ENCODE measurements around the gene NXPH4. TPM values are rescaled to one million over a fixed set of nuclear protein-coding genes. Genes with fewer than 3 reads are reported as not detected.

NXPH4 gene
- total RNA-seq, 2 experiments from 2014 or later, result 0.38 to 0.40 TPM

DNA sequence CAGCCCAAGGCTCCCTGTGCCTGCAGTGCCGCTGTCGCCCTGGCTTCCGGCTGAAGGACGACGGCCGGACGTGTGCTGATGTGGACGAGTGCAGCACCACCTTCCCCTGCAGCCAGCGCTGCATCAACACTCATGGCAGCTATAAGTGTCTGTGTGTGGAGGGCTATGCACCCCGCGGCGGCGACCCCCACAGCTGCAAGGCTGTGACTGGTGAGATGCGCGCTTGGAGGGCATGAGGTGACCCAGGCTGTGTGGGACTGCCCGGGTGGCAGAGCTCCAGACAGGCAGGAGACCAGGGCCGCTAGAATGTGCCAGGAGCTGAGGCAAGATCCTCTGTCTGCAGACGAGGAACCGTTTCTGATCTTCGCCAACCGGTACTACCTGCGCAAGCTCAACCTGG, 19.6 kb upstream of the NXPH4 start:
- ChIA-PET POLR2A (interaction anchor here (0.5 kb wide), 1 partner anchor 180 kb away, joined by 5 read pairs; no protein-coding TSS in a partner anchor), CTCF (interaction anchor here (1.2 kb wide), 1 partner anchor 22 kb away, joined by 4 read pairs; no protein-coding TSS in a partner anchor)

GRCh38 chr12:57198329-57198728, 18.3 kb upstream of the NXPH4 start:
- POLR2A ChIA-PET, result no interaction called here
- CTCF ChIA-PET, result no interaction called here

GRCh38 chr12:57199191-57199590, 17.4 kb upstream of the NXPH4 start:
- ChIA-PET POLR2A (no interaction called here), CTCF (no interaction called here)

DNA sequence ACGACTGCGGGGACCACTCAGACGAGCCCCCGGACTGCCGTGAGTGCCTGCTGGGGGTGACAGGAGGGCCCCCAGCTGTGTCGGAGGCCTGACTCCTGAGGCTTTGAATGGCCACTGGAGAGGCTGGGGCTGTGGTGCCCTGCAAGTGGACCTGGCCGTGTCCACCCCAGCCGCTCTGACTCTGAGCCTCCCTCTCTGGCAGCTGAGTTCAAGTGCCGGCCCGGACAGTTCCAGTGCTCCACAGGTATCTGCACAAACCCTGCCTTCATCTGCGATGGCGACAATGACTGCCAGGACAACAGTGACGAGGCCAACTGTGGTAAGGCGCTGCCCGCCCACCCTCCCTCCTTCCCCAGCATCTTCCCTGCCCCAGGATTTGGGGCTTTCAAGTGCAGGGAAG, 16.1 kb upstream of the NXPH4 start:
- POLR2A ChIA-PET, result no interaction called here

DNA sequence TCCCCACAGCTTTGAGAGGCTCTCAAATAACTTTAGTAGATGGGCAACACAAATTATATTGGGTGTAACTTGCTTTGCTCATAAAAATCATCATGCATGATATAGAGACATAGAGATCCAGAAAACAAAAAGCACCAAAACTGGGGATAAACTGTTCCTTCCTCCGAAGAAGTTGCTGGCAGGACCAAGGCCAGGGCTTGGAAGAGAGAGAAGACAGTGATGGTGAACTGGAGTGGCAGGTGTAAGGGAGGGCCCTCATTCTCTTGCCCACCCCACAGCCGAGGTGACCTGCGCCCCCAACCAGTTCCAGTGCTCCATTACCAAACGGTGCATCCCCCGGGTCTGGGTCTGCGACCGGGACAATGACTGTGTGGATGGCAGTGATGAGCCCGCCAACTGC, 15.4 kb upstream of the NXPH4 start:
- CTCF ChIA-PET, result no interaction called here
- POLR2A ChIA-PET, result no interaction called here

More for the DNA sequence above, 16.1 kb upstream of the NXPH4 start:
- CTCF ChIA-PET, result no interaction called here

GRCh38 chr12:57201631-57202030, 15.0 kb upstream of the NXPH4 start:
- ChIA-PET POLR2A (no interaction called here), CTCF (no interaction called here)

DNA sequence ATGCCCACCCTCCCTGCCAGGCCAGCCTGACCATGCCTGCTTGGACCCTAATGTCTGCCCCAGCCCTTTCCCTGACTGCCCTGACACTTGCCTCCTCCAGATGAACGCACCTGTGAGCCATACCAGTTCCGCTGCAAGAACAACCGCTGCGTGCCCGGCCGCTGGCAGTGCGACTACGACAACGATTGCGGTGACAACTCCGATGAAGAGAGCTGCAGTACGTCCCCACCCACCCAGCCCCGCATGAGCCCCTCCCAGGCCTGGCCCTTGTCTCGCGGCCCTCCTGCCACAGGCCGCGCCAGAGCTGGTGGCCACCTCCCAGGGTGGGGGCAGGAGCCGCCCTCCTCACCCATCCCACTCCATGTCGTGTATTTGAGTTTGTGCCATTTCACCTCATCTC, 14.3 kb upstream of the NXPH4 start:
- ChIA-PET CTCF (interaction anchor here (0.6 kb wide), 1 partner anchor 36 kb away, joined by 3 read pairs; no protein-coding TSS in a partner anchor), POLR2A (no interaction called here)

DNA sequence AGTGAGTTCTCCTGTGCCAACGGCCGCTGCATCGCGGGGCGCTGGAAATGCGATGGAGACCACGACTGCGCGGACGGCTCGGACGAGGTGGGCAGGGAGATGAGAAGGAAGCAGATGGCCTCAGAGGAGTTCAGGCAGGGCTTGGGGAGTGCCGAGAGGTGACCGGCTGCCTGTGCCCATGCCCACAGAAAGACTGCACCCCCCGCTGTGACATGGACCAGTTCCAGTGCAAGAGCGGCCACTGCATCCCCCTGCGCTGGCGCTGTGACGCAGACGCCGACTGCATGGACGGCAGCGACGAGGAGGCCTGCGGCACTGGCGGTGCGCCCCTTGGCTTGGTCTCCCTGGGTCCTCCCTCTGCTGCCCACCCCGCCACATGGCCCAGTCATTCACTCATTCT, 13.4 kb upstream of the NXPH4 start:
- ChIA-PET POLR2A (no interaction called here), CTCF (no interaction called here)

DNA sequence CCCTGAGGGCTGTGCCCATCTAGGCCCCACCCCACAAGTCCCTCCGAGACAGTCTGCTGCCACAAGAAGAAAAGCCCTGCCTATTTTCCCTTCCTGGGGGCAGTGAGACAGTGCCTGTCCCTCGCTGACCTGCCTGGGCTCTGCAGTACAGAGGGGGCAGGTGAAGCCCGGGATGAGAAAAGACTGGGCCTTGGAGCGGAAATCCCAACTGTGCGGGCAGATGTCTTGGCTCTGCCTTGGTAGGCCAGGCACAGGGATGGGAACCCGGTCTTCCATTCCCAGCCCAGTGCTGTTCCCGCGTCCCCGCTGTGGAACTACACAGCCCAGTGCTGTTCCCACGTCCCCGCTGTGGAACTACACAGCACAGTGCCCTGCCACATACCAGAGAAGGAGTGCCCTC, 12.8 kb upstream of the NXPH4 start:
- ChIA-PET CTCF (no interaction called here), POLR2A (no interaction called here)

GRCh38 chr12:57204454-57204853, 12.1 kb upstream of the NXPH4 start:
- POLR2A ChIA-PET, result no interaction called here
- CTCF ChIA-PET, result interaction anchor here (0.7 kb wide), 1 partner anchor 9 kb away, joined by 3 read pairs; no protein-coding TSS in a partner anchor

GRCh38 chr12:57205186-57205585, 11.4 kb upstream of the NXPH4 start:
- POLR2A ChIA-PET, result no interaction called here
- CTCF ChIA-PET, result interaction anchor here (0.7 to 15.6 kb wide), 2 partner anchors 9 to 35 kb away, joined by 3 to 327 read pairs; a partner anchor contains a TSS

GRCh38 chr12:57205931-57206330, 10.7 kb upstream of the NXPH4 start:
- ChIA-PET CTCF (interaction anchor here (15.6 kb wide), 1 partner anchor 34 kb away, joined by 327 read pairs; a partner anchor contains a TSS), POLR2A (no interaction called here)

DNA sequence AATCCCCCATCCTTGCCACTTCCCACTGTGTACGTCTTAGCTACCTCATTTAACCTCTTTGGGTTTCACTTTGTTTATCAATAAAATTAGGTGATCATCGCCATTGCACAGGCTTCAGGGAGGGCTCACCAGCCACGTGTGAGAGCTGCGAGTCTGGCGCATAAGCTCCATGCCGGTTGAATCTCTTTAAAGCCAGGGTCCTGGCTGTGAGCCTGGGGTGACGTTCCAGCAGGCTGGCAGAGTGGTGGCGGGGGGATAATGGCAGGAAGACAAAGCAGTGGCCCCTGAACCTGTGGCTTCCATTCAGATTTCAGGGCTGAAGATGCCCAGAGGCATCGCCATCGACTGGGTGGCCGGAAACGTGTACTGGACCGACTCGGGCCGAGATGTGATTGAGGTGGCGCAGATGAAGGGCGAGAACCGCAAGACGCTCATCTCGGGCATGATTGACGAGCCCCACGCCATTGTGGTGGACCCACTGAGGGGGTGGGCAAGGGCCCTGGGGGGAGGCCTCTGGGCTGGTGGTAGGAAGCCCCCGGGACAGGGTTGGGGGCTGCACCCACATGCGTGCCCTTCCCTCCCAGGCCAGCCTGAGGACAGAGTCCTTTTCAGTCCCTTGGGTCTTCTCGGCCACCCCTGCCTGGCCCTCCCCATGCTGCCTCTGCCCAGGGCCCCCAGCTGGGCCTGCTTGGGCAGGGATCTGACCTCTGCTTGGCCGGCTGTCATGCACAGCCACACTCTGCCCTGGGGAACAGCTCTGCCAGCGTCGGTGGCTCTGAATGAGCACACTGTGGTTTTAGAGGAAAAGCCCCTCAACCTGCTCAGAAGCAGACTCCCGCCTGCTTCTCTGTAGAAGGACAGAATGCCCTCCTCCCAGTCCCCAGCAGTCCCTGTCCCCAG, 8.6 kb upstream of the NXPH4 start:
- CTCF ChIA-PET, result interaction anchor here (1.2 to 15.6 kb wide), 2 partner anchors 32 to 83 kb away, joined by 4 to 327 read pairs; a partner anchor contains a TSS
- POLR2A ChIA-PET, result no interaction called here

DNA sequence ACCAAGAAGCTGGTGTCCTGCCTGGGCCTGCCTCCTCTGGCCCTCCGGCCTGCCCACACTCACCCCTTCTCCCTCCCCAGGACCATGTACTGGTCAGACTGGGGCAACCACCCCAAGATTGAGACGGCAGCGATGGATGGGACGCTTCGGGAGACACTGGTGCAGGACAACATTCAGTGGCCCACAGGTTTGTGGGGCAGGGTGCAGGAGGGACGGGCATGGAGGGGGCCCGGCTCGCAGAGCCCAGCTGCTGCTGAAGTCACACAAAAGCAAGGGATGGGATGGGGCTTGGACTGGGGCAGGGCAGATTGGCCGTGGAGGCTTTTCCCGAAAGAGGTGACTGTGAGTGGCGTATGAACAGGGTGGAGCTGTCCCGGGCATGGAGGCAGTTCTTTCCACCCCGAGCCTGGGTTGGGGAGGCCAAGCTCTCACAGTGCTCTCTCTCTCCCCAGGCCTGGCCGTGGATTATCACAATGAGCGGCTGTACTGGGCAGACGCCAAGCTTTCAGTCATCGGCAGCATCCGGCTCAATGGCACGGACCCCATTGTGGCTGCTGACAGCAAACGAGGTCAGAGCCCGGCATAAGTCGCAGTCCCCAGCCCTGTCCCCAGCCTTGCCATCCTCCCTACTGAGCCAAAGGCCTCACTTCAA, 7.8 kb upstream of the NXPH4 start:
- POLR2A ChIA-PET, result no interaction called here

DNA sequence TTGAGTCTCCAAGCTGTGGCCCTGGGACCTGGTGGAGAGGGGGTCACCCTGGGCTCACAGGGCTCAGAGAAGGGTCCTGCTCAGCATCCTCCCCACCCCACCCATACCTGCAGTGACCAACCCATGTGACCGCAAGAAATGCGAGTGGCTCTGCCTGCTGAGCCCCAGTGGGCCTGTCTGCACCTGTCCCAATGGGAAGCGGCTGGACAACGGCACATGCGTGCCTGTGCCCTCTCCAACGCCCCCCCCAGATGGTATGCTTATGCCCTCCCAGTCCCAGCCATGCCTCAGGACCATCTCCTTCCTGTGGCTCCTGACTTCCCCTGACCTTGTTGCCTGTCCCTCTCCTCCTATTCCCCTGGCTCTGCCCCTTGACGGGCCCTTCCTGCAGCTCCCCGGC, 6.7 kb upstream of the NXPH4 start:
- ChIA-PET POLR2A (no interaction called here), CTCF (interaction anchor here (15.6 kb wide), 1 partner anchor 30 kb away, joined by 327 read pairs; a partner anchor contains a TSS)

More for the DNA sequence above, 7.8 kb upstream of the NXPH4 start:
- CTCF ChIA-PET, result interaction anchor here (1.2 to 15.6 kb wide), 2 partner anchors 31 to 84 kb away, joined by 4 to 327 read pairs; a partner anchor contains a TSS

DNA sequence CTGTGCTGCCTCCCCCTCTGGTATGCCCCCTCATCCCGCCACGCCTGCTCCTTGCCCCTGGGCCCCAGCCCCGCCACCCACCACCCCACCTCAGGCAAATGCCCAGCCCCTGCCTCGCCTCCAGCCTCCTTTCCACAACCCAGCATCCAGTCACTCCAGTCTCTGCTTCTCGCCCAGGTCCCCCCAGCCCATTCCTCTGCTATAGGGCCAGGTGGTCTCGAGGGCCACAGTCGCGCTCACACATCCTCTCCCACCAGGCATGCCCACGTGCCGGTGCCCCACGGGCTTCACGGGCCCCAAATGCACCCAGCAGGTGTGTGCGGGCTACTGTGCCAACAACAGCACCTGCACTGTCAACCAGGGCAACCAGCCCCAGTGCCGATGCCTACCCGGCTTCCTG, 6.1 kb upstream of the NXPH4 start:
- CTCF ChIA-PET, result interaction anchor here (15.6 kb wide), 1 partner anchor 30 kb away, joined by 327 read pairs; a partner anchor contains a TSS

DNA sequence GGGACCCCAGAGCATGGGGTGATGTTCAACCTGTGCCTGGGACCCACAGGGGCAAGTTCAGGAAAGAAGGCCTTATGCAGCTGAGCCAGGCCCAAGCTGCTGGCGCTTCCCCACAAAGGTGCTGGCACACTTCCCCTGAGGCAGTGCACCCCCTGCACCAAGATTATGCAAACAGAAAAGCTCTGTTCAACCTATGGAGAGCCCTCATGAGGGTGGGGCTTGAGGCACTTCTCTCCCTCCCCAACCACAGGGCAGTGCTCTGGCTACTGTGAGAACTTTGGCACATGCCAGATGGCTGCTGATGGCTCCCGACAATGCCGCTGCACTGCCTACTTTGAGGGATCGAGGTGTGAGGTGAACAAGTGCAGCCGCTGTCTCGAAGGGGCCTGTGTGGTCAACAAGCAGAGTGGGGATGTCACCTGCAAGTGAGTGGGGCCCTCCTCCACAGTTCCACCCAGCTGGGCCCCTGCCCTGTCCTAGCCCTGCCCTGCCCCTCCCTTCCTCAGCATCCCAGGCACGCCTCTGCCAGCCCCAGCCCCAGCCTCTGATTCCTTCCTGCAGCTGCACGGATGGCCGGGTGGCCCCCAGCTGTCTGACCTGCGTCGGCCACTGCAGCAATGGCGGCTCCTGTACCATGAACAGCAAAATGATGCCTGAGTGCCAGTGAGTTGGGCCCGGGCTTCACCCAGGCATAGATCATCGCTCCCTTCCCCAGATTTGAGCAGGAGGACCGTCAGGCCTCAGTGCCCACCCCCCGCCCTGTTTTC, 5.5 kb upstream of the NXPH4 start:
- ChIA-PET CTCF (interaction anchor here (15.6 kb wide), 1 partner anchor 29 kb away, joined by 327 read pairs; a partner anchor contains a TSS), POLR2A (interaction anchor here (0.5 kb wide), 1 partner anchor 53 kb away, joined by 4 read pairs; no protein-coding TSS in a partner anchor)

More for the DNA sequence above, 6.1 kb upstream of the NXPH4 start:
- POLR2A ChIA-PET, result no interaction called here

GRCh38 chr12:57211791-57212700, 4.5 kb upstream of the NXPH4 start:
- CTCF ChIA-PET, result interaction anchor here (1.0 to 15.6 kb wide), 5 partner anchors 18 to 100 kb away, joined by 3 to 327 read pairs (median 4); partner anchors contain the start of genes SHMT2 and STAT6
- POLR2A ChIA-PET, result no interaction called here
